HG02852 (cell line): ENCODE data around the gene TMEM52.
"Not testable (repeated sequence)": the region's sequence is repeated elsewhere in the genome, so short reads cannot be mapped to it uniquely, and the experiment has no call there.

Experiments
- ATAC-seq: cut with Tn5 transposase; IDR thresholded peaks from one replicate; pipeline ENCODE4 v1.9.1; 2021; ENCODE audit warnings: mild to moderate bottlenecking, moderate library complexity; ENCODE audit not compliant: unreplicated experiment

The TMEM52 gene

DNA sequence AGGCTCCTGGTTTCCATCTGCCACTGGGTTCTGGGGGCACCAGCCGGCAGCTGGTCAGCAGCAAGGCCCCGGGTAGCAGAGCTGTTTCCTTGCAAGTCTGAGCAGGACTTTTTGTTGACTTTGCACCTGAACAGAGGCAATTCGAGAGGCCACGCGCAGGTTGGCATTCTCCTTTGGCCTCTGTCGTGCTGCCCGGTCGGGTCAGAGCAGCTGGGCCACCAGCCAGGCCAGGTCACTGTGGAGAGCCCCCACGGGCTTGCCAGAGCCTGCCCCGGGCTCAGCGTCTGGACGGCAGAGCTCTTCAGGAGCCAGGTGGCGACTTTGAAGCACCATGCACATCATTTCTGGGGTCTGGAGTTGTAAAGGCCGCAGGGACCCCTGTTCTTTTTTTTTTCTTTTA, 28.4 kb upstream of the TMEM52 start:
- ATAC-seq = no peak

DNA sequence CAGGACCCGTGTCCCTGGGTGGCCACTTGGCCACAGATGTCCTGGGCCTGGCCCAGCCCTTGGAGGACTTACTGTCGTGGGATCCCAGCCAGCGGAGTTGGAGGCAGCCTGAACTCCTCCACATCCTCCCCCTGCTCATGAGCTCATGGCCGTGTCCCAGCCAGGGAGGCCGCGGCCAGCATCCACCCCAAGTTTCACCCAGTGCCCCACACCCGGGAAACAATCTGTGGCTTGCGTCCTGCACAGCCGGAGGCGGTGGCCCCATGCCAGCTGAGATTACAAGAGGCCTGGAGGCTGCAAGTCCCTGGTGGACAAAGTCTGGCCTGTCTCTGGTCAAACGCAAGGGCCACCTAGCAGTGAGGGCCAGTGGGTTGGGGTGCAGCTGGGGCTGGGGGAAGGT, 27.5 kb upstream of the TMEM52 start:
- no peak for ATAC-seq

DNA sequence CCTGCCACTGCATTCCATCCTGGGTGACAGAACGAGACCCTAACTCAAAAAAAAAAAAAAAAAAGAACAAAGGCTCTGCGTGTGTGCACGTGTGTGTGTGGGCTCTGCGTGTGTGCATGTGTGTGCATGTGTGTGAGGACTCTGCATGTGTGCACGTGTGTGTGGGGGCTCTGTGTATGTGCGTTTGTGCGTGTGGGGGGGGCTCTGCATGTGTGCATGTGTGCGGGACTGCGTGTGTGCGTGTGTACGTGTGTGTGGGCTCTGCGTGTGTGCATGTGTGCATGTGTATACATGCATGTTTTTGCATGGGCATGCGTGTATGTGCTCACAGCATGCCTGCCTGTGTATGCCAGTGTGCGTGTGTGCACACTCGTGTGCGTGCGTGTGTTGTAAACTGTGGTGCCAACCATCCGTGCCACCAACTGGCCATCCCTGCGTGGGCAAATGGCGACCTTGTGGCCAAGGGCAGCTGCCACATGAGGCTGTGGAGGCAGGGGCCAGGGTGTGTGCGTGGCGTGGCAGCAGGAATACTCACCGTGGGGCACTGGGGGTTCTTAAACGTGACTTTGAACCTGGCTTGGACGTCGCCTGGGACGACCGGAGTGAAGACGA, 26.8 kb upstream of the TMEM52 start:
- ATAC-seq = no peak

DNA sequence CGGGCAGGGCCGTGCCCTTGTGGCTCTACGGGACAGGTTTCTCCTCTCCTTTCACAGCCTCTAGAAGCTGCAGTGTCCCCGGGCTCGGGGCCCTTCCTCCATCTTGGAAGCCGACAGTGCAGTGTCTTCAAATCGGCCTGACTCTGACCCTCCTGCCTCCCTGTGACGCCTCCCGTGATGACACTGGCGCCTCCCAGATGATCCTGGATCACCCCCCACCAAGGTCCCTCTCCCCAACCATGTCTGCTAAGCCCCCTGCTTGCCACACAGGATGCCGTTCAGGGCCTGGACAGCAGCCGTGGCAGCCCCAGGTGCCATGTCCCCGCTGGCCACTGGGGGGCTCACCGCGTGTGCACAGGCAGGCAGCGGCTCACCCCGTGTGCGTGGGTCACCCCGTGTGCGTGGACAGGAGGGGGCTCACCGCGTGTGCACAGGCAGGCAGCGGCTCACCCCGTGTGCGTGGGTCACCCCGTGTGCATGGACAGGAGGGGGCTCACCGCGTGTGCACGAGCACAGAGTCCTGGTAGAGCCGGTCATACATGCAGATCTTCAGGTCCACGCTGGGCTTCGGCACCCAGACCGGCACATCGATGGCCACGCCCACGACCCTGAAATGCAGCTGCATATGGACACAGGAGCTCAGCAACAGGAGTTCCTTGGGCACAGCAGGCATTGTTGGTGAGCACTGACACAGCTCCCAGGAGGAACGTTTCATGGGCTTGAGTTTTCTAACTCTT, 24.9 kb upstream of the TMEM52 start:
- ATAC-seq = no peak

- no peak for ATAC-seq
Observed at GRCh38 chr1:1942753-1943656, 23.9 kb upstream of the TMEM52 start.

DNA sequence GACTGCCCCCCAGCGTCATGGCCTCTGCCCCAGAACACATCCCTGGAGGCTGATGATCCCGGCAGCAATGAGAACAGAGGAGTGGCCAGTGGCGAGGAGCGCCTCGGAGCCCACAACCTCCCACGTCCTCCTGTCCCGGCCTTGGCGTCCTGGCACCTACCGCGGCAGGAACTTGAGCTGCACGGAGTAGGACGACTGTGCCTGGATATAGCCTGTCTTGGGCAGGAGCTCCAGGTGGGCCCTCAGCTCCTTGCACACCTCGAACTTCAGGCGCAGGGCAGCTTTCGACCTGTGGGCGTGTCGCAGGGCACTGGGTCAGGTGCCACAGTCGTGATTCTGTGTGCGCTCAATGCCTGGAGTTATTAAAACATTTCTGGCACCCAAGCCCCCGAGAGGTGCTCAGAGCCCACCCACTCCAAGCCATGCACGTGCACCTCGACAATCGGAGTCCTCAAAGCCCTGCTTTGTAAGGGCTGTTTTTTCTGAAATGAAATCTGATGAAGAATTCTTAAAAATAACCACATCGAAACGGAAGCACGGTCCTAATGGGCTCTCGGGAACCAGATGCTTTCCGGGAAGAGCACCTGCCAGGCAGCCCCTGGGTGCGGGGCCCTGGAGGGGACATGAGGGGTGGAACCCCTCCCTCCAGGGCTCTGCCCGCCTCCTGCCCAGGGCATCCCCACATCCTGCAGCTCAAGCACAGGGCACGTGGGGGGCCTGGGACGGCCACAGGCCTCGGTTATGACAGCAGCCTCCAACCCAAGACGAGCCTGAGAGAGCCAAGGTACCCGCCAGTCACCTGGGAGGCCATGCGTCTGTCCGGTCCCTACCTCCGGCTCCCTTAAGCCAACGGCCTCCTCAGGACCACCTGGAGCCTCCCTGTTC, 23.0 kb upstream of the TMEM52 start:
- ATAC-seq = no peak

- no peak for ATAC-seq
Observed at GRCh38 chr1:1941211-1941841, 22.2 kb upstream of the TMEM52 start.

DNA sequence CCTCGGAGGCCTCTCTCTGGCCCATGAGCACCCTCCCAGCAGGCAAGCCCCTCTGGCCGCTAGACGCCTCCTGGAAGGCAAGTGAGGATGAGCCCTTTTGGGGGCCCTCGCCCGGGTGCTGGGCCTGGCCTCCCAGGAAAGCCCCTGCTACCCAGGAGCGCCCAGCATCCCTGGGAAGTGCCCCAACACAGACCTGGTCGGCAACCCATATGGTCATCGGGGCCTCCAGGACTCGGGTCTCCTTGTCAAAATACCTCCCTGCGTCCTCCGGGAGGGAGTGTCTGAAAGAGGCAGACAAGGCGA, 21.0 kb upstream of the TMEM52 start:
- no peak for ATAC-seq

DNA sequence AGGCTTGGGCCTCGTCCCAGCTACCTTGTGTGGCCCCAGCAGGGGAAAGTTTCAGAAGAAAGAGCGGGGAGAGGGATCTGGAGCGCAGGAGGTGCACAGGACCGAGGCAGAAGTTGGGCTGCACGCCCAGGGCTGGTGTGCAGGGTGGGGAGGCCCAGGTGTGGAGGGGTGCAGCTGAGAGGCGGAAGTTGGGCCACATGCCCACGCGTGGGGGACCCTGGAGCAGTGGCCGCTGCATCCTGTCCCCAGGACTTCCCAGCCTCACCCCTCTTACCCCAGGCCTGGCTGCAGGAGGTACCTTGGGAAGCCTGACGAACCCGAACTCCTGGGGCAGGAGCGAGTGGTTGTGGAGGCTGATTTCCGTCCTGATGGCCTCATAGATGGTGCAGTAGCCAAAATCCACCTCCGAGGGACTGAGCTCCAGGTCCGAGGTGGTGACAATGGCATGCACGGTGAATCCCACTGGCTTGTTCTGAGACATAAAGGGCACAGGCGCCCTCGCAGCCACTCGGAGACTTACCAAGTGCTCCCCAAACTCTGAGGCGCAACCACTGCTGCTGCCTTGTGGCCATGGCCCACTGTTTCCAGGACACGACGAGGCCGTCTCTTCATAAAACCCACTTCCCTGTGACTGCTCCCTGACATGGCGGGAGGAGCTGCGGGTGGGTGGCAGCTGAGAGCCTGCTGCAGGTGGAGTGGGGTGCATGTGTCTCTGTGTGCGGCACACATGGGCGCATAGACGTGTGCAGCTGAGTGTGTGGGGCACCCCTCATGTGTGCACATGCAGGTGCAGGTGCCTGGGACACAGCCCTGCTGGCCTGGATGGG, 20.4 kb upstream of the TMEM52 start:
- no peak for ATAC-seq

- no peak for ATAC-seq
Observed at GRCh38 chr1:1938613-1939295, 19.7 kb upstream of the TMEM52 start.

DNA sequence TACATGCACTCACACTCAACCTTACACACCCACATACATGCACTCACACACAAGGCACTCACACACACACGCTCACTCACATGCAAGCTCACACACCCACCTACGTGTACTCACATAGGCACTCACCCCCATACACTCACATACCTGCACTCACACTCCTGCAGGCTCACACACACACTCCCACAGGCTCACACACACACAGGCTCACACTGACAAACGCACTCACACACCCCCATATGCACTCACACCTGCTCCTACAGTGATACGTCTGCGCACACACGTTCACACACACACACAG, 19.1 kb upstream of the TMEM52 start:
- ATAC-seq = no peak

- no peak for ATAC-seq
Observed at GRCh38 chr1:1937549-1938275, 18.6 kb upstream of the TMEM52 start.

DNA sequence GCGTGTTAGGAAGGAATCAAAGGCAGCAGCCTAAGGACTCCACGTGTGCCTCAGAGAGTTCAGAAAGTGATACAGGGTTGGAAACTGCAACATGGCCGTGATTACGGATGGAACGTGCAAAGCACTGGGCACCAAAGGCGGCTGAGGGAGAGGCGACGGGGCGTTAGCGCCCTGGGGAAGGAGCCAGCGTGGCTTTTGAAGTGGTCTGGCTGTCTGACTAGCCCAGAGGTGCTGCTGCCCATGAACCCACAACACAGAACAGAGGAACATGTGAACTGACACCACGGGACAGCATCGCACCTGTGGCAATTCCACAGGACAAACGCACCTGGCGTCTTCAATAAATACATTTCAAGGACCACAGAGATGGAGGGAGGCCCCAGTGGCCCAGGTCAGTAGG, 18.0 kb upstream of the TMEM52 start:
- ATAC-seq = no peak

DNA sequence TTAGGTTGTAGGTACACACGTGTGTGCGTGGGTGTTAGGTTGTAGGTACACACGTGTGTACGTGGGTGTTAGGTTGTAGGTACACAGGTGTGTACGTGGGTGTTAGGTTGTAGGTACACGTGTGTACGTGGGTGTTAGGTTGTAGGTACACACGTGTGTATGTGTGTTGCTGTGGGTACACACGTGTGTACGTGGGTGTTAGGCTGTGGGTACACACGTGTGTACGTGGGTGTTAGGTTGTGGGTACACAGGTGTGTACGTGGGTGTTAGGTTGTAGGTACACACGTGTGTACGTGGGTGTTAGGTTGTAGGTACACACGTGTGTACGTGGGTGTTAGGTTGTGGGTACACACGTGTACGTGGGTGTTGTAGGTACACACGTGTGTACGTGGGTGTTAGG, 15.8 kb upstream of the TMEM52 start:
- ATAC-seq = not testable (repeated sequence)

GRCh38 chr1:1929639-1930545, 10.8 kb upstream of the TMEM52 start:
- ATAC-seq = no peak

- no peak for ATAC-seq
Observed at GRCh38 chr1:1929102-1929638, 10.1 kb upstream of the TMEM52 start.
